Hair follicle dermal papilla cell (primary cell): Measurements from ENCODE around the gene UBASH3B. TPM values are rescaled to one million over a fixed set of nuclear protein-coding genes. Genes with fewer than 3 reads are reported as not detected.

Experiments used
- small RNA-seq: library from RNA; depleted of rRNA; stranded (forward); fragments of <200 nt; gene quantifications from one replicate; pipeline ENCODE3, GENCODE V24; 2012
- total RNA-seq: library from RNA; depleted of rRNA; stranded (reverse); fragments of >200 nt; gene quantifications from 2 replicates; pipeline ENCODE4 v1.2.3, GENCODE V29; 2012

The UBASH3B gene
- total RNA-seq: 37.3 and 54.5 TPM in 2 replicates

DNA sequence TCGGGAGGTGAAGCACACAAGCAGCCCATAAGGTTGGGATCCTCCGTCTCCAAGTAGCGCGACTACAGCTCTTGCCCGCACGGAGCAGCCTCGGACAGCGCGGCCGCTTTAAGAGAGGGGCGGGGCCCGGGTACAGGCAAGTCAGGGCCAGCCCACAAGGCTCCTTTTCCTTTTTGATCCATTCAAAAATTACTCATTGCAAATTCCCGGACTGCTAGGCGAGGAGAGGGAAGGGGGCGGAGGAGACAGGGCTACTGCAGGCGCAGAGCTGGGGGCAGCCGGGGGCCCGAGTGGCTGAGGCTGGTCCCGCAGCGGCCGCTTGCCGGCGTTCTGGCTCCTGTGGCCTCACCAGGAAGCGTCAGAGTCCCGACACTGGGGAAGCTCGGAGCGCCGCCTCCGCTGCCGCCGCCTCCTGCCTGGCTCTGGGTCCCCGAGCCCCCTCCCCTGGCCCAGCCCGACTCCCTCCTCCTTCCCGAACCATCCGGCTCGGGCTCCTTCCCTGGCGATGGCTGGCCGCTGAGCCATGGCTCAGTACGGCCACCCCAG lies at the start of gene UBASH3B:
Gene UBASH3B, plus strand, starts transcription at position 196 of the 546 bp plus-strand sequence. Its CDS starts 328 bp downstream, at position 524.

Small RNAs within 50 kb of the gene (small RNA-seq; reads per million reads assigned to genes)
- not detected for gene RF01210

Other genes starting within 250 kb of the UBASH3B start
- 0.61 TPM in 1 of 2 replicates, not detected in the other for gene CRTAM, start 182.8 kb downstream of the UBASH3B start, total RNA-seq
- 10.3 and 10.5 TPM in 2 replicates for gene JHY, start 227.0 kb downstream of the UBASH3B start, total RNA-seq